ENCODE results near the gene GLYATL3.

- TF ChIP-seq EZH2 (IDR thresholded peaks at IDR 0.05) (no peak), POLR2AphosphoS5 (IDR thresholded peaks at IDR 0.05; ENCODE audit: borderline replicate concordance, low read depth, low read length) (no peak), FOXP2 (optimal IDR thresholded peaks at IDR 0.05; ENCODE audit: control extremely low read depth, extremely low read length, insufficient read depth) (no peak)
Measured at GRCh38 chr6:49515485-49516146, 15.9 kb downstream of the GLYATL3 start.
